ENCODE results near the gene GPSM1.

DNA sequence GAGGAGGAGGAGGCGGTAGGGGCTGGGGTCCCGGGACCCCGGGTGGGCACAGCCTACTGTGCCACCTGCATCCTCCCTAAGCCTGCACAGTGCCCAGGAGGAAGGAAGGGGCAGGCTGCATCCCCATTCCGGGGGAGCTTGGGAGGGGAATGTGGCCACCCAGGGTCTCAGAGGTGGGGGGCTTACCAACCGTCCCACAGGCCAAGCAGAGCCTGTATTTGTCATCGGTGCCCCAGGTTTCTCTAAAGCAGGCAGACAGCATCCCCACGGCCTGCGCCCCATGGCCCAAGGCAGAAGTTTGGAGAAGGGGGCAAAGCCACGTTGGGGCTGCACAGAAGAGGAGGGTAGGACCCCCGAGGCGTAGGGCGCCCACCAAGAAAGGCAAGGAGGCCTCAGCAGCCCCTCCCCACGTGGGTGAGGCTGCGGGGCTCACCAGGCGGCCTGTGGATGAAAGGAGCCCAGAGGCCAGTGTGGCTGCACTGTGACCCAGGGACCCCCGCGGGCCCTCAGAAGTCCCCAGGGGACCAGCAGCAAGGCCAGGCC lies 507 bp upstream of the GPSM1 start:
- no peak for TF ChIP-seq HDGF (IDR thresholded peaks at IDR 0.05)
- TF ChIP-seq GABPB1 (CRISPR knock-in tag; IDR thresholded peaks at IDR 0.05): no peak
- TF ChIP-seq, protein P1, sequence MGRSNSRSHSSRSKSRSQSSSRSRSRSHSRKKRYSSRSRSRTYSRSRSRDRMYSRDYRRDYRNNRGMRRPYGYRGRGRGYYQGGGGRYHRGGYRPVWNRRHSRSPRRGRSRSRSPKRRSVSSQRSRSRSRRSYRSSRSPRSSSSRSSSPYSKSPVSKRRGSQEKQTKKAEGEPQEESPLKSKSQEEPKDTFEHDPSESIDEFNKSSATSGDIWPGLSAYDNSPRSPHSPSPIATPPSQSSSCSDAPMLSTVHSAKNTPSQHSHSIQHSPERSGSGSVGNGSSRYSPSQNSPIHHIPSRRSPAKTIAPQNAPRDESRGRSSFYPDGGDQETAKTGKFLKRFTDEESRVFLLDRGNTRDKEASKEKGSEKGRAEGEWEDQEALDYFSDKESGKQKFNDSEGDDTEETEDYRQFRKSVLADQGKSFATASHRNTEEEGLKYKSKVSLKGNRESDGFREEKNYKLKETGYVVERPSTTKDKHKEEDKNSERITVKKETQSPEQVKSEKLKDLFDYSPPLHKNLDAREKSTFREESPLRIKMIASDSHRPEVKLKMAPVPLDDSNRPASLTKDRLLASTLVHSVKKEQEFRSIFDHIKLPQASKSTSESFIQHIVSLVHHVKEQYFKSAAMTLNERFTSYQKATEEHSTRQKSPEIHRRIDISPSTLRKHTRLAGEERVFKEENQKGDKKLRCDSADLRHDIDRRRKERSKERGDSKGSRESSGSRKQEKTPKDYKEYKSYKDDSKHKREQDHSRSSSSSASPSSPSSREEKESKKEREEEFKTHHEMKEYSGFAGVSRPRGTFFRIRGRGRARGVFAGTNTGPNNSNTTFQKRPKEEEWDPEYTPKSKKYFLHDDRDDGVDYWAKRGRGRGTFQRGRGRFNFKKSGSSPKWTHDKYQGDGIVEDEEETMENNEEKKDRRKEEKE (IDR thresholded peaks at IDR 0.05; ENCODE audit: borderline replicate concordance in 1 of 2, control insufficient read depth in 1 of 2, low read depth in 2 of 2, low read length in 1 of 2): no peak
- TF ChIP-seq, protein P2, sequence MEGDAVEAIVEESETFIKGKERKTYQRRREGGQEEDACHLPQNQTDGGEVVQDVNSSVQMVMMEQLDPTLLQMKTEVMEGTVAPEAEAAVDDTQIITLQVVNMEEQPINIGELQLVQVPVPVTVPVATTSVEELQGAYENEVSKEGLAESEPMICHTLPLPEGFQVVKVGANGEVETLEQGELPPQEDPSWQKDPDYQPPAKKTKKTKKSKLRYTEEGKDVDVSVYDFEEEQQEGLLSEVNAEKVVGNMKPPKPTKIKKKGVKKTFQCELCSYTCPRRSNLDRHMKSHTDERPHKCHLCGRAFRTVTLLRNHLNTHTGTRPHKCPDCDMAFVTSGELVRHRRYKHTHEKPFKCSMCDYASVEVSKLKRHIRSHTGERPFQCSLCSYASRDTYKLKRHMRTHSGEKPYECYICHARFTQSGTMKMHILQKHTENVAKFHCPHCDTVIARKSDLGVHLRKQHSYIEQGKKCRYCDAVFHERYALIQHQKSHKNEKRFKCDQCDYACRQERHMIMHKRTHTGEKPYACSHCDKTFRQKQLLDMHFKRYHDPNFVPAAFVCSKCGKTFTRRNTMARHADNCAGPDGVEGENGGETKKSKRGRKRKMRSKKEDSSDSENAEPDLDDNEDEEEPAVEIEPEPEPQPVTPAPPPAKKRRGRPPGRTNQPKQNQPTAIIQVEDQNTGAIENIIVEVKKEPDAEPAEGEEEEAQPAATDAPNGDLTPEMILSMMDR (IDR thresholded peaks at IDR 0.05 in 2 of 3, conservative IDR thresholded peaks at IDR 0.05 in 1 of 3; ENCODE audit: insufficient read depth in 2 of 3, low read depth in 1 of 3, low read length in 3 of 3): no peak

Data from K562 (cell line).